Measurements from ENCODE around the gene CDH4. TPM values are rescaled to one million over a fixed set of nuclear protein-coding genes. Genes with fewer than 3 reads are reported as not detected.

CDH4 gene
- total and polyA plus RNA-seq, 5 donors from 2014 or later = 0.07 to 0.69 (median 0.49) TPM; not detected in 1

GRCh38 chr20:61848851-61849250 is 596.8 kb downstream of the CDH4 start:
- H3K36me3 Mint-ChIP-seq = no peaks in the 10 kb centered on the region
- Histone ChIP-seq H3K36me3 (ENCODE audit: control insufficient read depth, insufficient read depth, low read length) (no peaks in the 10 kb centered on the region), H3K27ac (ENCODE audit: insufficient read depth, low read length, poor library complexity, severe bottlenecking) (no peak overlapping the region), H3K4me1 (ENCODE audit: control insufficient read depth, insufficient read depth, low read length, poor library complexity, severe bottlenecking) (no peaks in the 10 kb centered on the region), H3K27me3 (ENCODE audit: control insufficient read depth, insufficient read depth, low read length) (no peaks in the 10 kb centered on the region), H3K4me3 (ENCODE audit: low read depth, low read length) (no peak overlapping the region), H3K9me3 (ENCODE audit: control insufficient read depth in 2 of 2, low read length in 2 of 2) (no peaks in the 10 kb centered on the region)
- H3K27me3 Mint-ChIP-seq = no peaks in the 10 kb centered on the region
- no peak overlapping the region for H3K4me3 Mint-ChIP-seq
- no peaks in the 10 kb centered on the region for H3K4me1 Mint-ChIP-seq
- H3K9me3 Mint-ChIP-seq = peaks cover 0 to 4% (median 0%) of the 10 kb centered on the region in 7 donors
- ATAC-seq (ENCODE audit: low read depth in 2 of 2) (no peak), DNase-seq (no peak)
- no peak overlapping the region for H3K27ac Mint-ChIP-seq

- Mint-ChIP-seq H3K9me3 (peaks cover 0 to 4% (median 0%) of the 10 kb centered on the region in 7 donors), H3K27ac (no peak overlapping the region), H3K36me3 (no peaks in the 10 kb centered on the region), H3K4me1 (no peaks in the 10 kb centered on the region), H3K27me3 (no peaks in the 10 kb centered on the region), H3K4me3 (no peak overlapping the region)
- ATAC-seq (ENCODE audit: low read depth in 2 of 2) = no peak
- no peaks in the 10 kb centered on the region for H3K27me3 ChIP-seq (ENCODE audit: control insufficient read depth, insufficient read depth, low read length)
- no peaks in the 10 kb centered on the region for H3K9me3 ChIP-seq (ENCODE audit: control insufficient read depth in 2 of 2, low read length in 2 of 2)
- no peaks in the 10 kb centered on the region for H3K4me1 ChIP-seq (ENCODE audit: control insufficient read depth, insufficient read depth, low read length, poor library complexity, severe bottlenecking)
- DNase-seq = no peak
- no peak overlapping the region for H3K4me3 ChIP-seq (ENCODE audit: low read depth, low read length)
- H3K27ac ChIP-seq (ENCODE audit: insufficient read depth, low read length, poor library complexity, severe bottlenecking) = no peak overlapping the region
- H3K36me3 ChIP-seq (ENCODE audit: control insufficient read depth, insufficient read depth, low read length) = no peaks in the 10 kb centered on the region
These were observed 597.3 kb downstream of the CDH4 start for GRCh38 chr20:61849376-61849775.

- H3K27me3 ChIP-seq (ENCODE audit: control insufficient read depth, insufficient read depth, low read length) = no peaks in the 10 kb centered on the region
- Mint-ChIP-seq H3K36me3 (no peaks in the 10 kb centered on the region), H3K4me1 (no peaks in the 10 kb centered on the region), H3K4me3 (no peak overlapping the region), H3K27ac (no peak overlapping the region), H3K27me3 (no peaks in the 10 kb centered on the region), H3K9me3 (peaks cover 0 to 4% (median 0%) of the 10 kb centered on the region in 7 donors)
- H3K4me1 ChIP-seq (ENCODE audit: control insufficient read depth, insufficient read depth, low read length, poor library complexity, severe bottlenecking) = no peaks in the 10 kb centered on the region
- no peaks in the 10 kb centered on the region for H3K36me3 ChIP-seq (ENCODE audit: control insufficient read depth, insufficient read depth, low read length)
- ATAC-seq (ENCODE audit: low read depth in 2 of 2) (no peak), DNase-seq (no peak)
- no peak overlapping the region for H3K4me3 ChIP-seq (ENCODE audit: low read depth, low read length)
- no peaks in the 10 kb centered on the region for H3K9me3 ChIP-seq (ENCODE audit: control insufficient read depth in 2 of 2, low read length in 2 of 2)
- no peak overlapping the region for H3K27ac ChIP-seq (ENCODE audit: insufficient read depth, low read length, poor library complexity, severe bottlenecking)
These were observed 597.8 kb downstream of the CDH4 start for GRCh38 chr20:61849822-61850221.

- no peaks in the 10 kb centered on the region for H3K9me3 ChIP-seq (ENCODE audit: control insufficient read depth in 2 of 2, low read length in 2 of 2)
- no peaks in the 10 kb centered on the region for H3K36me3 ChIP-seq (ENCODE audit: control insufficient read depth, insufficient read depth, low read length)
- Mint-ChIP-seq H3K27ac (no peak overlapping the region), H3K9me3 (peaks cover 0 to 4% (median 0%) of the 10 kb centered on the region in 7 donors), H3K4me3 (no peak overlapping the region), H3K4me1 (no peaks in the 10 kb centered on the region), H3K27me3 (no peaks in the 10 kb centered on the region), H3K36me3 (no peaks in the 10 kb centered on the region)
- ATAC-seq (ENCODE audit: low read depth in 2 of 2) (no peak), DNase-seq (no peak)
- H3K4me1 ChIP-seq (ENCODE audit: control insufficient read depth, insufficient read depth, low read length, poor library complexity, severe bottlenecking) = no peaks in the 10 kb centered on the region
- H3K4me3 ChIP-seq (ENCODE audit: low read depth, low read length) = no peak overlapping the region
- H3K27ac ChIP-seq (ENCODE audit: insufficient read depth, low read length, poor library complexity, severe bottlenecking) = no peak overlapping the region
- no peaks in the 10 kb centered on the region for H3K27me3 ChIP-seq (ENCODE audit: control insufficient read depth, insufficient read depth, low read length)
These were observed 598.4 kb downstream of the CDH4 start for GRCh38 chr20:61850457-61850856.

GRCh38 chr20:61850926-61851900 is 599.2 kb downstream of the CDH4 start:
- Histone ChIP-seq H3K36me3 (ENCODE audit: control insufficient read depth, insufficient read depth, low read length) (no peaks in the 10 kb centered on the region), H3K4me1 (ENCODE audit: control insufficient read depth, insufficient read depth, low read length, poor library complexity, severe bottlenecking) (no peaks in the 10 kb centered on the region), H3K9me3 (ENCODE audit: control insufficient read depth in 2 of 2, low read length in 2 of 2) (no peaks in the 10 kb centered on the region), H3K4me3 (ENCODE audit: low read depth, low read length) (no peak overlapping the region), H3K27me3 (ENCODE audit: control insufficient read depth, insufficient read depth, low read length) (no peaks in the 10 kb centered on the region), H3K27ac (ENCODE audit: insufficient read depth, low read length, poor library complexity, severe bottlenecking) (no peak overlapping the region)
- DNase-seq (no peak), ATAC-seq (ENCODE audit: low read depth in 2 of 2) (no peak)
- no peaks in the 10 kb centered on the region for H3K4me1 Mint-ChIP-seq
- H3K4me3 Mint-ChIP-seq = no peak overlapping the region
- H3K27me3 Mint-ChIP-seq = no peaks in the 10 kb centered on the region
- H3K9me3 Mint-ChIP-seq = peaks cover 0 to 4% (median 0%) of the 10 kb centered on the region in 7 donors
- H3K36me3 Mint-ChIP-seq = no peaks in the 10 kb centered on the region
- H3K27ac Mint-ChIP-seq = no peak overlapping the region

GRCh38 chr20:61852268-61853072 is 600.4 kb downstream of the CDH4 start:
- Histone ChIP-seq H3K4me3 (ENCODE audit: low read depth, low read length) (no peak overlapping the region), H3K4me1 (ENCODE audit: control insufficient read depth, insufficient read depth, low read length, poor library complexity, severe bottlenecking) (no peaks in the 10 kb centered on the region), H3K36me3 (ENCODE audit: control insufficient read depth, insufficient read depth, low read length) (no peaks in the 10 kb centered on the region), H3K27ac (ENCODE audit: insufficient read depth, low read length, poor library complexity, severe bottlenecking) (no peak overlapping the region), H3K9me3 (ENCODE audit: control insufficient read depth in 2 of 2, low read length in 2 of 2) (no peaks in the 10 kb centered on the region), H3K27me3 (ENCODE audit: control insufficient read depth, insufficient read depth, low read length) (no peaks in the 10 kb centered on the region)
- ATAC-seq (ENCODE audit: low read depth in 2 of 2) = no peak
- Mint-ChIP-seq H3K27me3 (no peaks in the 10 kb centered on the region), H3K36me3 (no peaks in the 10 kb centered on the region), H3K4me1 (no peaks in the 10 kb centered on the region), H3K4me3 (no peak overlapping the region), H3K9me3 (peaks cover 0 to 3% (median 0%) of the 10 kb centered on the region in 7 donors), H3K27ac (no peak overlapping the region)
- DNase-seq = no peak

- H3K4me1 Mint-ChIP-seq = no peaks in the 10 kb centered on the region
- H3K36me3 ChIP-seq (ENCODE audit: control insufficient read depth, insufficient read depth, low read length) = no peaks in the 10 kb centered on the region
- no peaks in the 10 kb centered on the region for H3K4me1 ChIP-seq (ENCODE audit: control insufficient read depth, insufficient read depth, low read length, poor library complexity, severe bottlenecking)
- DNase-seq = no peak
- H3K36me3 Mint-ChIP-seq = no peaks in the 10 kb centered on the region
- H3K4me3 Mint-ChIP-seq = no peak overlapping the region
- H3K4me3 ChIP-seq (ENCODE audit: low read depth, low read length) = no peak overlapping the region
- peaks cover 0 to 3% (median 0%) of the 10 kb centered on the region in 7 donors for H3K9me3 Mint-ChIP-seq
- no peaks in the 10 kb centered on the region for H3K9me3 ChIP-seq (ENCODE audit: control insufficient read depth in 2 of 2, low read length in 2 of 2)
- no peak overlapping the region for H3K27ac ChIP-seq (ENCODE audit: insufficient read depth, low read length, poor library complexity, severe bottlenecking)
- H3K27me3 ChIP-seq (ENCODE audit: control insufficient read depth, insufficient read depth, low read length) = no peaks in the 10 kb centered on the region
- no peak for ATAC-seq (ENCODE audit: low read depth in 2 of 2)
- H3K27ac Mint-ChIP-seq = no peak overlapping the region
- no peaks in the 10 kb centered on the region for H3K27me3 Mint-ChIP-seq
These were observed 601.3 kb downstream of the CDH4 start for GRCh38 chr20:61853073-61854005.

Data from CD4-positive, CD25-positive, alpha-beta regulatory T cell (primary cell).